ENCODE data around the gene ZNF629.
A peak's percentile ranks its signal among the peaks of the same experiment; 100 is the strongest.

Gene ZNF629

DNA sequence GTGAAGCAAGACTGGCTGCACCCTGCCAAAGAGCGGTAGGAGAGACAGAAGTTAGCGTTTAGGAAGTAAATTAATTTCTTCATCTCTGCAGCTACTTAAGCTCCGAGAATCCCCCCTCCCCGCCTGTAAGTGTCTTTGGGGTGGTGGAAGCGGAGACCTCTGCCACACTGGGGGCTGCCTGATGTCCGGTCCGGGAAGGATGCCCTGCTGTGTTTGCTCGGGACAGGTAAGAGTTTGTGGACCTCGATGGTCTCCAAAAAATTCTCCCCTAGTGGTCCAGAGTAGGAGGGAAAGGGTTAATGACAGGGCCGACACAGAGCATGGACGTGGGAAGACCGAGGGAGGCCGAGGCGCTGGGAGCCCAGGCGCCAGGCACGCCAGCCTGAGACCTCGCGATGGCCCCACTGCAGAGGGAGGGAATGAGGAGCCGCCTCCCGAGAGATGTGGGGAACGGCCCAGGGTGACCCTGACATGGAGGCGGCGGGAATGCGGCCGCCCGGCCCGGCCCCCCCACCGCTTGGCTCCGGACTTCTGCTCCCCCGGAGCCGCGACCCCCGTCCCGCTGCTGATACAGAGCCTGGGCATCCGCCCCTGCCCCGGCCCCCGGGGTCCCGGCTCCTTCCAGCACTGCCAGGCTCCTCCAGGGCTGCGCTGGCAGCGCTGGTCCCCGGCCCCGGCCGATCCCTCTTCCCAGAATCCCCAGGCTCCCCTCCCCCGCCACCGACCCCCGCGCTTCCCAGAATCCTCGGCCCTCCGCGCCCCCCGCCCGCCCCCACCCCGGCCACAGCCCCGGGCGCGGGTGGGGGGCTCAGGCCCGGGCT is 680 bp downstream of the ZNF629 start:
- DNase-seq (ENCODE audit: low read depth, low spot score) = peak; percentile 82

DNA sequence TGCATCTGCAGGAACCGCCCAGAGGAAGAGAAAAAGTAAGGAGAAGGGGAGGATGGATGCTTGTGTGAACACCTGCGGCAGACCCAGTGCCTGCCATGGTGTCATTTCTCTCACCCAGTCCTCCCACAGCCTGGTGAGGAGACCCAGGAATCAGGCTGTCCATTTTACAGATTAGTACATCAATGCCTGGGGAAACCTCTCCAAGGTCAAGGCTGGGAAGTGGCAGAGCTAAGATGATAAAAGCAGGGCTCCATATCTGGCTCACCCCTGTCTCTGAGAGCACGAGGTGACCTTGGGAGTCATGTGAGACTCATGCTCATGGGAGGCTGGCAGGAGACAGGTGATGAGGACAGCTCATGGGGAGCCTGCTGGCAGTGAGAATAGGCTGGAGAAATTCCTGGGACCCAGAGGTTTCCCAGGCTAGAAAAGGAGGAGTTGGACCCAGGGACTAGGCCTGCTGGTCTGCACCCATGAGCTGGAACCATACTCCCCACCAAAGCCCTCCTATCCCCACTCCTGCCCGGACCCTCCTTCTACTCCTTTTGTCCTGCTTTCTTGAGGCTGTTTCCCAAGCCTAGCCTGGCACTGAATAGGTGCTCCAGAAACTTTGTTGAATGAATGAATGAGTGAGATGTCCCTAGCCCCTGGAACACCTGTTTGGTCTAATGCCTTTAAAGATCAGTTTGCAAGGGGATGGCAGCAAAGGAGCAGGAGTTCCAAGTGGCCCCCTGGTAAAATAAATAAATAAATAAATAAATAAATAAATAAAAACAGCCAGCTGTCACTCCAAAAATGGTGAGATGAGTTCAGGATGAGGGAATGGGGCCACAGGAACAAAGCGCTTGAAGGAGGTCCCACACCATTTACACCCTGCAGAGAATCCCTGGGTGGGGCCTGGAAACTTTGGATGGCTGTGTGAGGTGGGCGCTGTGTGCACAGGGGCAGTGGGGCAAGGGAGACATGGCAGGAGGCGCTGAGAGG is 1.6 kb downstream of the ZNF629 start:
- DNase-seq (ENCODE audit: low read depth, low spot score) = no peak

DNA sequence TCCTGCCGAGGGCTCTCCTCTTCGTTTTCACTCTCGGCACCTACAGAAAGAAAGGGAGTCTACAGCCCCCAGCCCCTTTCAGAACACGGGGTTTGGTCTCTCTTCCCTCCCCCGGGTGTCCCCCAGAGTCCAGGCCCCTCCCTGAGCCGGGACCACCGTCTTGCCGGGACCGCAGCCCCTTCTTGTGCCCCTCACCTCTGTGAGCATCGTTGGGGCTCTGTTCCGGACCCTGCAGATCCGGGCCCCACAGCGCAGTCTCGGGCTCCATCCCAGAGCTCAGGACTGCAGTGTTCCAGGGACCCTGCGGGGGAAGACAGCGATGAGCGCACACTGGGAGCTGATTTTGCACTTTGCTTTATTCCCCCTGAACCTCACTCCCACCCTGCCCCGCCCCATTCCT is 2.8 kb downstream of the ZNF629 start:
- DNase-seq (ENCODE audit: low read depth, low spot score) = no peak

DNA sequence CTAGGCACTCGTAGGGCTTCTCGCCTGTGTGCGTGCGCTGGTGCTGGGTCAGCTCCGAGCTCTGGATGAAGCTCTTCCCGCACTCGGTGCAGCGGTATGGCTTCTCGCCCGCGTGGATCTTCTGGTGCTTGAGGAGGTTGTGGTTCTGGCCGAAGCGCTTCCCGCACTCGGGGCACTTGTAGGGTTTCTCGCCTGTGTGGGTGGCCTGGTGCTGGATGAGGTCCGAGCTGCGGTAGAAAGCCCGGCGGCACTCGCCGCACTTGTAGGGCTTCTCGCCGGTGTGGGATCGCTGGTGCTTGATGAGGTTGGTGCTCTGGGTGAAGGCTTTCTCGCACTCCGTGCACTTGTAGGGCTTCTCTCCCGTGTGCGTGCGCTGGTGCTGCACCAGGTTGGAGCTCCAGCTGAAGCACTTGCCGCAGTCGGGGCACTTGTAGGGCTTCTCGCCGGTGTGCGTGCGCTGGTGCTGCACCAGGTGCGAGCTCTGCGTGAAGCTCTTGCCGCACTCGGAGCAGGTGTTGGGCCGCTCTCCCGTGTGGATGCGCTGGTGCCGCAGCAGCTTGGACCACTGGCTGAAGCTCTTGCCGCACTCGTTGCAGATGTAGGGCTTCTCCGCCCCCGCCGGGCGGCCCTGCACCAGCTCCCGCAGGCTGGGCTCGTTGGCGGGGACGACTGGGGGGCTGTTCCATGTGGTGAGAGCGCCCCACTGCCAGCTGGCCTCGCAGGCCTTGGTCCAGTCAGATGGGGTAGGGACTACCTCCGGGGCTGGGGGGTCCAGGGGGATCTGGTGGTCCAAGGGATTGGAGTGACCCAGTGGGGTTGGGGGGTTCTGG is 3.5 kb downstream of the ZNF629 start:
- no peak for DNase-seq (ENCODE audit: low read depth, low spot score)

DNA sequence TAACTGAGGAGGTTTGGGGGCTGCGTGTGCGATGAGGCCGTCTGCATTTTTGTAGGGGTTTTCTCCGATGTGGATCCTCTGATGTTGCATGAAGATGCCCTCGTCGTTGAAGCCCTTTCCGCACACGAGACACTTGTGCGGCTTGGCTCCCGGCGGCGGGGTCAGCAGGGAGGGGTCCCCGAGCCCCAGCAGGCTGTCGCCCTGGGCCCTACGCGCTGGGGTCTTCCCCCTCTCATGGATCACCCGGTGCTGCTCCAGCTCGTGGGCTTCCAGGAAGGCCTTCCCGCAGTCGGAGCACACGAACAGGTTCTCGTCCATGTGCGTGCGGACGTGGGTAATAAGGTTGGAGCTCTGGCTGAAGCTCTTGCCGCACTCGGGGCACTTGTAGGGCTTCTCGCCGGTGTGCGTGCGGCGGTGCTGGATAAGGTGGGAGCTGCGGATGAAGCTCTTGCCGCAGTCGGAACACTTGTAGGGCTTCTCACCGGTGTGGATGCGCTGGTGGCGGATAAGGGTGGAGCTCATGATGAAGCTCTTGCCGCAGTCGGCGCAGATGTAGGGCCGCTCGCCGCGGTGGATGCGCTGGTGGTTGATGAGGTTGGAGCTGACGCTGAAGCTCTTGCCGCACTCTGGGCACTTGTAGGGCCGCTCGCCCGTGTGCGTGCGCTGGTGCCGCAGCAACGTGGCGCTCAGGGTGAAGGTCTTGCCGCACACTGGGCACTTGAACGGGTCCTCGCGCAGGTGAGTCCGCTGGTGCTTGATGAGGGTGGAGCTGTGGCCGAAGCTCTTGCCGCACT is 4.3 kb downstream of the ZNF629 start:
- DNase-seq (ENCODE audit: low read depth, low spot score) = no peak

DNA sequence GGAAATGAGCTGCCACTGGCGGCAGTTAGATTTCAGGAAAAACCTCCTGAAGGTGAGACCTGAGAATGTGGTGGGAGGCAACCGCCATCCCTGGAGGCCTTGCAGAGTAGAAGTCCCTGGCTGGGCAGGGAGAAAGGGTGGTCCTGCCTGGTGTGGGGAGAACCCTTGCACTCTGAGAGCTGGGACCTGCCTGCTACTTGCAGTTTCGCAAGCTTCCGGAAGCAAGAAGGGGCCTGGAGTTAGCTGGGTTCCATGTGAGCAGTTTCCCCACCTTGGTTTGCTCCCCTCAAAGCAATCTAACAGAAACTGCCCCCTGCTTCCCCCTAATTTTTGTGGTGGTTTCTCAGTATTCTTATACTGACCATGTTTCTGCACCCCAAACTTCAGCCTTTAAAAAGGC is 6.5 kb downstream of the ZNF629 start:
- DNase-seq (ENCODE audit: low read depth, low spot score) = no peak

DNA sequence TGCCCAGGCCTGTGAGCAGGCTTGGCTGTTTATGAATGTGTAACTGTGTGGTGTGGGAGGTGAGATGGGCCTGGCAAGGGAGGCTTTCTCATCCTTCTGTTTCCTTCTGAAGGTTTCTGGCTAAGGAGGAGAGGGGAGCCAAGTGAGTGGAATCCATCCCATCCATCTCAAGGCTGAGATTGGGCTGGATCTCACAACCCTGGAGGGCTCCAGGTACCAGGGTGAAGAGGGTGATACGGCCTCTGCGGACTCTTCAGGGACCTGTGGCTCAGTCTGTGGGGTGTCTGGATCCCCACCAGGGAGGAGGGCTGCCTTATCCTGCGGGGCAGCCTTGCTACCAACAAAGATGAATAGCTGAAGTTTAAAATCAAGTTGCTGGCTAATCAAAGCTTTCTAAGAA is 7.0 kb downstream of the ZNF629 start:
- no peak for DNase-seq (ENCODE audit: low read depth, low spot score)

DNA sequence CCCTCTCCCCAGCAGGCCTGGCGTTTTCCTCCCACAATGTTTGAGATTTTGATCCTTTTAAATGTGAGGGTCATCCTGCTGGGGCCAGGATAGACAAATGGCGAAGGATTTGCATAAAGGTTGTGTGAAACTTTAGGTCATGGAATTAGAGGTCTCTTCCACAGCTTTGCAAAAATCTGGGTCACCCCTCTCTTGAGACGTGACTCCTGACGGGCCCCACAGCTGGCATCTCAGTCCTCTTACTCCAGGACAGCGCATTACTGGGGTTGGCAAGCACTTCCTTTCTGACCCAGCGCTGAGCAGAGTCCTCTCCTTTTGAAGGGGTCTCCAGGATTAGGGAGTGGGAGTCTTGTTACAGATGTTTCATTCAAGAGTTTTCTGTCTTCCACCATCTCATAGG is 7.4 kb downstream of the ZNF629 start:
- no peak for DNase-seq (ENCODE audit: low read depth, low spot score)

DNA sequence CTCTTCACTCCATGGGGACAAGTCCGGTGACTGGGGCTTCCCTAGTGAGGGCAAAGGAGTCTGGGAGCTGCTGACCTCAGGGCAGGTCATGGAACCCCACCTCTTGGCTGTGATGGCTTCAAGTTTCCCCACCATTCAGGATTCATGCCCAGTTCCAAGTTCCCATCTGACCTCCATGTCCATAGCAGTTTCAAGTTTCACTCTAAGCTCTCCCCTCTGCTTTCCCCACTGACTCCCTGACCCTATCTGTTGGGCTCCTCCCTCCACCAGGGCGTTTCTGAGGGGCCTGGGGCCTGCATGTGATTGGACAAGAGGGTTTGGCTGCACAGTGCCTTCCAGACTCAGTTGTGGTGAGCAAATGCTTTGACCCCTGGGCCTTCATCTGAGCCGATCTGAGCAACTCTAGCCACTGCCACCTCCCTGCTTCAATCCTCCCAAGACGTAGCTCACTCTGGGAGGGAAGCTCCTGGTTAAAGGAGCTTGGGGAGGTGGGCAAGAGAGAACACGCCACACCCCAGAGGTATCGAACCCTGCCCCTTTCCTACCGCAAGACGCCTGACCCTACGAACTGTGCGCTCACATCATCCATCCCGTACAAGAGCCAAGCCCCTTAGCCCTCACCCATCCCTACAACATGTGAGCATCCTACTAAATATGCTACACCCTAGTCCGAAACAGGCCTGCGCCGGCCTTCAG is 8.3 kb downstream of the ZNF629 start:
- DNase-seq (ENCODE audit: low read depth, low spot score) = no peak

DNA sequence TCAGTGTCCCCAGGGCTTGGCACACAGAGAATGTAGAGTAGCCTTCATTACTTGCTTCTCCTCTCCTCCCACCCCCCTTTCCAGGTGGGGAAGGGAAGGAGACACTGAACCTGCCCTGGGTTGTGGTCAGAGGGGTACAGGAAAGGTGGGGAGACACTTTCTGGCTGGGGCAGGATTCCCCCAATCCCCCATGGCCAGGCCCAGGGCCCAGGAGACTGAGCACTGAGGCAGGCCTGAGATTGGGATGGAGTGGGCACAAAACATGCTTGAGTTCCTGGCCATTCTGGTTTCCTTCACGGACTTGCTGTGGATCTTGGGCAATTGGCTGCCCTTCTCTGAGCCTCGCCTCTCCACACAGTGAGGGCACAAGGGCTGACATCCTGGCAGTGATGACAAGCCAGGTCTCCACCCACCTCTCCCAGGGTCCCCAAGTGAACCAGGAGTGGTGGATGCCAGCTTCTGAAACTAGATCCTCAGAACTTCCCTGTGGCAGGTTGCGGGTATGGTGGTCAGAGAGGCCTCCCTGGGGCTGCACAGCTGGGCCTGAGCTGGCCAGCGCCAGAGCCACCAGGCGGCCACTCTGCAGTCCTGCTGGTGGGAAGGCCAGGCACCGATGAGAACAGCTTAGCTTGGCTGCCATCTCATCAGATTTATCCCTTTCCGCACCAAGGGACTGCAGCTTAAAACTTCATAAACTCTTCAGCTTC is 9.3 kb downstream of the ZNF629 start:
- no peak for DNase-seq (ENCODE audit: low read depth, low spot score)

DNA sequence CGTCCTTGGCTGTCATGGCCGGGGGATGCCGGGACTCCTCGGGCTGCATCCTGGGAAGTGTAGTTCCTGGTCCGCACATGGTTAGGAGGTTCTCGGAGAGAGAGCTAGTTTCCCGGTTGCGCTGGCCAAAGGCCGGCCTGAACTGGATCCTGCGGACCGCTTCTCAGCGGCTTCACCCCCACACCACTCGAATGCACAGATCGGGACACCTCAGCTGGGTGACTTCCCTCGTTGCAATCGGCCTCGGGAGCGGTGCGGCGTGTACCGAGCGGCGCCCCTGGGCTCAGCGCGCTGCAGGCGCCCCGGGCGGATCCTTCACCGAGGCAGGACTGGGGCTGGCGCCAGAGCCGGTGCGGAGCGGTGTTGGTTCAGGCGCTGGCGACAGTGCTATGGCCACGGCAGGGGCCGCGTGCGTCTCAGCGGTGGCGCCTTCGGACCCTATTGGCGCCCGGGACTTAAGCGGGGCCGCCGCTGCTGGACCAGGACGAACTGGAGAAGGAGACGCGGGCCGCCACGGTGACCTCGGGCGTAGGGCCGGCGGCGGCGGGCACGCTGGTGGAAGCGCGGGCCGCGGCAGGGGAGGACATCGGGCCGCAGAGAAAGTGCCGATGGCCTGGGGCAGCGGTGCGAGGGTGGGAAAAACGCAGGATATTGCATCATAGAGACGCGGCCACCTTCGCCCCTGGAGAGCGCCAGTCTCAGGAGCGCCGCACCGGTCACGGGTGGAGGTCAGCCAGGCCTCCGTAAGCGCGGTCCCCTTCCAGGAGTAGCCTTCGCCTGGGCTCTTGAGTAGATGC is 11.4 kb downstream of the ZNF629 start:
- peak; percentile 93 for DNase-seq (ENCODE audit: low read depth, low spot score)

DNA sequence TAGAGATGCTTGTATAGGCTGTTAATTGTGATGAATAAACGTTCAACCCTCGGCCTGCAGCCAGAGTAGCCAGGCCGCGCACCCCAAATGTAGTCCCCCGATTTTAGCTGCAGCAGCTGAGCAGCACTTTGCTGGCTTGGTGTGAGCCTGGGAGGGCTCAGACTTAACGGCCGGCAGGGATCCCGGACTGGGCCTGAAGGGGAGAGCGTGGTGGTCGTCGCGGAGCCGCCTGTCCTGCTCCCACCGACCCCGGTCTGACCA is 11.9 kb downstream of the ZNF629 start:
- no peak for DNase-seq (ENCODE audit: low read depth, low spot score)

DNA sequence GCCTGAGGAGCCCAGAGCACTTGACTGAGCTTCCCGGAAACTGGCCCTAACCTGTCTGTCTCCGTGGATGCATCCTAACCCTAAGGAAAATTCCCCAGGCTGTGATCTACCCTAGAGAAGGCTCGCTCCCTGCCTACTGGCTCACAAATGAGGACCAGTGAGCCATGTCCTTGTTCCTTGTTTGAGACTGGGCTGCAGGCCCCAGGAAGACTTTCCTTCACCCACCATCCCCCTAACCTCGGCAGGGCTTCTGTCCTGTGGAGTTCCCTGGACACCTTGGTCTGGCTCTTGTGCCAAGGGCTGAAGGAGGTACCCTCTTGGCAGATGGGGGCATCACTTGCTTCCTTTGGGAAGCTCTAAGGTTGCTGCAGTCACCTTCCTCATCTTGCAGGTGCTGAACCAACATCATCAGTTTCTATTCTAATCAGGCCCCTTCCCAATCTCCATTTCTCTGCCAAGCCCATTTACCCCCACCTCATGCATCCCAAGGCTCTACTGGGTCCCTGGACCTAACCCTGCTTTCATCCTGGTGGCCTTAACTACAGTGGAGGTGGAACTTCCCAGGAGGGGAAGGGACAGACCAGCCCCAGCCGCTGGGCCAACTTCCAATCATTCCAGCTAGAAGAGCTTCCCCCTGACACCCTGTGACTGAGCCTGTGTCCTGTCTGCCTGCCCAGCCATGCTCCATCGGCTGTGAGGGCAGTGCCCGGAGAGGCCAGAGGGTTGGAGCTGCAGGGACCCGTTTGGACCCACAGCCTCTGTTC is 12.5 kb downstream of the ZNF629 start:
- DNase-seq (ENCODE audit: low read depth, low spot score) = no peak

DNA sequence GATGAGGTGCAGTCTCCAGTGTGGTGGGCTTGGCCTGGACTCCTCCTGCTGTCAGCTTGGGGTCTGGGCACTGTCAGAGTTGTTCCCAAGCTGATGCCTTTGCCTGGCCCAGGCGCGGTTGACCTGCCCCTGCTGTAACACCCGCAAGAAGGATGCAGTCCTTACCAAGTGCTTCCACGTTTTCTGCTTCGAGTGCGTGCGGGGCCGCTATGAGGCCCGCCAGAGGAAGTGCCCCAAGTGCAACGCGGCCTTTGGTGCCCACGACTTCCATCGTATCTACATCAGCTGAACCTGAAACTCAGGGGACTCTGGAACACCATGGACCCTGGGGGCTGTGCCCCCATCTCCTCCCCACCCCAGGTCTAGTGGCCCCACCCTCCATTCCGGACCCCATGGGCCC is 13.2 kb downstream of the ZNF629 start:
- DNase-seq (ENCODE audit: low read depth, low spot score) = no peak

DNA sequence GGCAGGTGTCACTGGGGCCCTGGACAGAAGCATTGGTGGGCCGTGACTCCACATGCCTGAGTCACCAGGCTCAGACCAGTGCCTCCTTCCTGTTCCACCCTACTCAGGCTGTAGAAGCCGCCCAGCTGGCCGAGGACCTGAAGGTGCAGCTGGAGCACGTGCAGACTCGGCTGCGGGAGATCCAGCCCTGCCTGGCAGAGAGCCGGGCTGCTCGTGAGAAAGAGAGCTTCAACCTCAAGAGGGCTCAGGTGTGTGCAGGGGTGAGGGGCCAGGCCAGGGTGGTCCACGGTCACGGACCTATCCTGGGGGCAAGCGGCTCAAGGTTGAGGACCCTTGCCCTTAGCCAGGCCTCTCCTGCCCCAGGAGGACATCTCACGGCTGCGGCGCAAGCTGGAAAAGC is 15.3 kb downstream of the ZNF629 start:
- no peak for DNase-seq (ENCODE audit: low read depth, low spot score)

DNA sequence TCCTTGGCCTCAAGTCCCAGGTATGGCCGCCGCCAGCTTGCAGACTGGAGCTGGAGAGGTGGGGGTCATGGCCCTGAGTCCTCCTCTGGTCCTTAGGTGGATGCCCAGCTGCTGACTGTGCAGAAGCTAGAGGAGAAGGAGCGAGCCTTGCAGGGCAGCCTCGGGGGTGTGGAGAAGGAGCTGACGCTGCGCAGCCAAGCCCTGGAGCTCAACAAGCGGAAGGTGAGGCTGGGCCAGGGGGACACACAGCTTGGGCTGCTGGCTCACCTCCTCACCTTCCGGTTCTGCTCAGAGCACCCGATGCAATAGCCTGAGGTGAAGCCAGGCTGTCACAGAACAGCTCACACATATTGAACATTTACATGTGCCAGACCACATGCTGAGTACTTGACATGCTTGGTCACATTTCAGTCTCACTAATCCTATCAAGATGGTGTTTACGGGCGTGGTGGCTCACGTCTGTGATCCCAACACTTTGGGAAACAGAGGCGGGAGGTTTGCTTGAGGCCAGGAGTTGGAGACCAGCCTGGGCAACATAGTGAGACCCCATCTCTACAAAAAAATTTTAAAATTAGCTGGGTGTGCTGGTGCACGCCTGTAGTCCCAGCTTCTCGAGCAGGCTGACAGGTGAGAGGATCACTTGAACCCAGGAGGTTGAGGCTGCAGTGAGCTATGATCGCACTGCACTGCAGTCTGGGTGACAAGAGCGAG is 17.5 kb downstream of the ZNF629 start:
- no peak for DNase-seq (ENCODE audit: low read depth, low spot score)

DNA sequence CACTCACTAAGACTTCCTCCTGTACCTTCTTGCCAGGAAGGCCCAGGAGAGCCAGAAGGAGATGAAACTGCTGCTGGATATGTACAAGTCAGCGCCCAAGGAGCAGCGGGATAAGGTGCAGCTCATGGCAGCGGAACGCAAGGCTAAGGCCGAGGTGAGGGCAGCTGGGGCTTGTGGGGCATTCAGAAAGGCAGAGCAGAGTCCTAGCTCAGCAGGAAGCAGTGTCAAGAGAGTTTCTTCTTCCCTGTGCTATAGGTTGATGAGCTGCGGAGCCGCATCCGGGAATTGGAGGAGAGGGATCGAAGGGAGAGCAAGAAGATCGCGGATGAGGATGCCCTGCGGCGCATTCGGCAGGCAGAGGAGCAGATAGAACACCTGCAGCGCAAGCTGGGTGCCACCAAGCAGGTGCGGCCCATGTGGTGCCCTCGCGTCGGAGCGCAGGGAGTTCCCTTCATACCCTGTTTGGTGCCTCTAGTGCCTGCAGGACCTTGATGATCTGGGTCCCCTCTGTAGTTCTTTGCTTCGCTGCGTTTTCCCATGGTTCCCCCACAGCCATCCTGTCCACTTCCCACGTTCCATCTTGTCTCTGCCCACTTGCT is 18.3 kb downstream of the ZNF629 start:
- DNase-seq (ENCODE audit: low read depth, low spot score) = no peak
